ENCODE results near the gene EEF1A2.

Gene EEF1A2

GRCh38 chr20:63471002-63471716, 27.7 kb downstream of the EEF1A2 start:
- no peak for TF ChIP-seq CTCF (conservative IDR thresholded peaks at IDR 0.05; ENCODE audit: low read depth, low read length)
- DNase-seq (ENCODE audit: low read depth), result no peak
- no peak overlapping the region for H3K4me3 ChIP-seq (ENCODE audit: low read depth, low read length)

GRCh38 chr20:63470410-63470809, 28.5 kb downstream of the EEF1A2 start:
- no peak for TF ChIP-seq CTCF (conservative IDR thresholded peaks at IDR 0.05; ENCODE audit: low read depth, low read length)
- DNase-seq (ENCODE audit: low read depth), result no peak
- H3K4me3 ChIP-seq (ENCODE audit: low read depth, low read length), result no peak overlapping the region

- TF ChIP-seq CTCF (conservative IDR thresholded peaks at IDR 0.05; ENCODE audit: low read depth, low read length), result no peak
- H3K4me3 ChIP-seq (ENCODE audit: low read depth, low read length), result no peak overlapping the region
- no peak for DNase-seq (ENCODE audit: low read depth)
These were observed 29.2 kb downstream of the EEF1A2 start for GRCh38 chr20:63469713-63470101.

GRCh38 chr20:63469019-63469712, 29.7 kb downstream of the EEF1A2 start:
- no peak overlapping the region for H3K4me3 ChIP-seq (ENCODE audit: low read depth, low read length)
- no peak for DNase-seq (ENCODE audit: low read depth)
- TF ChIP-seq CTCF (conservative IDR thresholded peaks at IDR 0.05; ENCODE audit: low read depth, low read length), result no peak

- no peak for TF ChIP-seq CTCF (conservative IDR thresholded peaks at IDR 0.05; ENCODE audit: low read depth, low read length)
- H3K4me3 ChIP-seq (ENCODE audit: low read depth, low read length), result no peak overlapping the region
- no peak for DNase-seq (ENCODE audit: low read depth)
These were observed 30.5 kb downstream of the EEF1A2 start for GRCh38 chr20:63468421-63468820.

GRCh38 chr20:63467294-63468083, 31.4 kb downstream of the EEF1A2 start:
- TF ChIP-seq CTCF (conservative IDR thresholded peaks at IDR 0.05; ENCODE audit: low read depth, low read length), result no peak

More at GRCh38 chr20:63467294-63468083, 31.4 kb downstream of the EEF1A2 start:
- DNase-seq (ENCODE audit: low read depth), result no peak
- no peak overlapping the region for H3K4me3 ChIP-seq (ENCODE audit: low read depth, low read length)

Measured in choroid plexus epithelial cell (primary cell).